Activated CD4-positive, alpha-beta T cell treated with anti-CD3 and anti-CD28 coated beads, Interleukin-2, amount 50 U/mL, for 4 hours (primary cell): ENCODE data around the gene YDJC.
"Not testable (repeated sequence)": the region's sequence is repeated elsewhere in the genome, so short reads cannot be mapped to it uniquely, and the experiment has no call there.

ENCODE experiments used
- DNase-seq, 2 experiments: peaks; one replicate each; pipeline ENCODE4 v3.0.0-alpha.2; 2020

YDJC gene

GRCh38 chr22:21605887-21606564 is 23.8 kb downstream of the YDJC start:
- no peak for DNase-seq

- no peak for DNase-seq
Measured at GRCh38 chr22:21603973-21604372, 25.8 kb downstream of the YDJC start.

- no peak for DNase-seq
Measured at GRCh38 chr22:21602579-21602978, 27.2 kb downstream of the YDJC start.

GRCh38 chr22:21599053-21599893 is 30.5 kb downstream of the YDJC start:
- DNase-seq = no peak

GRCh38 chr22:21598302-21598701 is 31.5 kb downstream of the YDJC start:
- DNase-seq = no peak

- not testable (repeated sequence) for DNase-seq
Measured at GRCh38 chr22:21596356-21597135, 33.3 kb downstream of the YDJC start.

GRCh38 chr22:21594865-21595452 is 34.9 kb downstream of the YDJC start:
- no peak for DNase-seq

GRCh38 chr22:21593406-21594232 is 36.2 kb downstream of the YDJC start:
- no peak for DNase-seq

- DNase-seq = no peak
Measured at GRCh38 chr22:21592422-21592821, 37.4 kb downstream of the YDJC start.

GRCh38 chr22:21591695-21592094 is 38.1 kb downstream of the YDJC start:
- no peak for DNase-seq

- no peak for DNase-seq
Measured at GRCh38 chr22:21590809-21591641, 38.8 kb downstream of the YDJC start.

- DNase-seq = no peak
Measured at GRCh38 chr22:21589396-21589795, 40.4 kb downstream of the YDJC start.

GRCh38 chr22:21587803-21588611 is 41.8 kb downstream of the YDJC start:
- no peak for DNase-seq

- no peak for DNase-seq
Measured at GRCh38 chr22:21585389-21585788, 44.4 kb downstream of the YDJC start.

GRCh38 chr22:21582801-21583740 is 46.8 kb downstream of the YDJC start:
- no peak for DNase-seq

GRCh38 chr22:21581009-21581713 is 48.7 kb downstream of the YDJC start:
- DNase-seq = not testable (repeated sequence)

- not testable (repeated sequence) for DNase-seq
Measured at GRCh38 chr22:21580623-21581007, 49.2 kb downstream of the YDJC start.

GRCh38 chr22:21579474-21579851 is 50.4 kb downstream of the YDJC start:
- no peak for DNase-seq
